ENCODE results near the gene CACUL1. TPM values are rescaled to one million over a fixed set of nuclear protein-coding genes. Genes with fewer than 3 reads are reported as not detected.

Gene CACUL1
- total and polyA plus RNA-seq, 7 donors: 4.2 to 51.7 (median 41.0) TPM

- no peak for DNase-seq
- intact Hi-C loops (cut with DNase I): no loop called here
- no peak overlapping the region for H3K4me3 ChIP-seq
- H3K4me1 ChIP-seq: no peaks in the 10 kb centered on the region
- H3K27ac ChIP-seq: no peak overlapping the region
- H3K9me3 ChIP-seq: no peaks in the 10 kb centered on the region
- no peaks in the 10 kb centered on the region for H3K36me3 ChIP-seq
- WGBS, 2 donors: 93 to 95% methylated on average over 4 of the region's 4 CpGs
- TF ChIP-seq CTCF (IDR thresholded peaks at IDR 0.05) (no peak), POLR2A (IDR thresholded peaks at IDR 0.05) (no peak), EP300 (IDR thresholded peaks at IDR 0.05) (no peak), POLR2AphosphoS5 (IDR thresholded peaks at IDR 0.05) (no peak)
- no peaks in the 10 kb centered on the region for H3K27me3 ChIP-seq
Measured at GRCh38 chr10:118764195-118764594, 9.4 kb upstream of the CACUL1 start.

DNA sequence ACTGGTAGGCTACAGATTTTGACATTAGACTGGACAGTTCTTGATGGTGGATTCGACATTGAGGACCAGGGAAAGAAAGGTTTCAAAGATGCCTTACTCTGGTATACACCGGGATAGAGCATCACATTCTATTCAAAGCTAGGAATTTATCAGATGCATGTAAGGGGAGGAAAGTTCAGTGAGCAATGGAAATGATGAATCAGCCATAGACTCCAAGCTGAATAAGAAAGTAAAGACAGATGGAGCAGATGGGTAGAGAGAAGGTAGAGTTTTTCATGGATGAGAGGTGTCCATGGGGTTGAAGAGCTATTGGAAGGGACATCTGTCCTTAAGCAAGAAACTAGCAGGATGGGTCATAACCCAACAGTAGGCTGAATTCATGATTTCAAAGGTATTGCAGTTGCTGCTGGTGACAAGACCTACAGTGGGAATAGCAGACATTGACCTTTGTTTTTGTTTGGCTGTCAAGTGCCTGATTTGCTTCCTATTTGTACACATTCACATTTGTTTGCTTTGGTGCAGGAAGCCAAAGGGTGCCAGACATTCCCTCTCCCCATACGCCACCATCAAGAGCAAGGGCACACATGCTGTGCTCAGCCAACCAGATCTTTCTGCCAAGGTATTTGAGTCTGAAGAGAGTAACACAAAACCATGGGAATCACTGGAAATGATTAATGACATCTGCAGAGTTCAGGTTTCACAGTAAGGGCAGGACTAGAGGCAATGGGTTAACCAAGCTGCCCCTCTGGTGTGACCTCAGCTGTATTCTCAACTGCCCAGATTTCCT lies 8.6 kb upstream of the CACUL1 start:
- Histone ChIP-seq H3K27me3 (no peaks in the 10 kb centered on the region), H3K36me3 (no peaks in the 10 kb centered on the region), H3K27ac (no peak overlapping the region), H3K9me3 (no peaks in the 10 kb centered on the region), H3K4me3 (no peak overlapping the region), H3K4me1 (no peaks in the 10 kb centered on the region)
- WGBS, 2 donors: 88 to 90% methylated on average over 3 of the region's 3 CpGs
- no peak for DNase-seq
- intact Hi-C loops (cut with DNase I): no loop called here
- TF ChIP-seq EP300 (IDR thresholded peaks at IDR 0.05) (no peak), CTCF (IDR thresholded peaks at IDR 0.05) (no peak), POLR2AphosphoS5 (IDR thresholded peaks at IDR 0.05) (no peak), POLR2A (IDR thresholded peaks at IDR 0.05) (no peak)

DNA sequence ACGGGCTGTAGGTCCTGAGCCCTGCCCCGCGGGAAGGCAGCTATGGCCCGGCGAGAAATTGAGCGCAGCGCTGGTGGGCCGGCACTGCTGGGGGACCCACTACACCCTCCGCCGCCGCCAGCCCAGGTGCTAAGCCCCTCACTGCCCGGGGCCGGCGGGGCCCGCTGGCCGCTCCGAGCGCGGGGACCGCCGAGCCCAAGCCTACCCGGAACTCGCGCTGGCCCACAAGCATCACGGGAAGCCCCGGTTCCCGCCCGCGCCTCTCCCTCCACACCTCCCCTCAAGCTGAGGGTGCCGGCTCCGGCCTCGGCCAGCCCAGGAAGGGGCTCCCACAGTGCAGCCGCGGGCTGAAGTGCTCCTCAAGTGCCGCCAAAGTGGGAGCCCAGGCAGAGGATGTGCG lies 5.5 kb upstream of the CACUL1 start:
- H3K4me1 ChIP-seq: peaks cover 0 to 7% (median 3%) of the 10 kb centered on the region in 4 donors
- whole genome bisulfite sequencing, 2 donors: 95 to 98% methylated on average over 36 of the region's 36 CpGs

GRCh38 chr10:118758449-118758848 lies 3.7 kb upstream of the CACUL1 start:
- Histone ChIP-seq H3K4me1 (peaks cover 0 to 13% (median 5%) of the 10 kb centered on the region in 4 donors), H3K27ac (no peak overlapping the region), H3K4me3 (no peak overlapping the region), H3K9me3 (no peaks in the 10 kb centered on the region), H3K36me3 (no peaks in the 10 kb centered on the region), H3K27me3 (no peaks in the 10 kb centered on the region)
- intact Hi-C loops (cut with DNase I): loop anchor here (5.0 kb wide), 2 partner anchors 39 to 269 kb away; partner anchors contain the start of gene NANOS1
- DNase-seq: no peak
- 43 to 83% methylated on average over 1 of the region's 1 CpG for WGBS, 2 donors
- no peak for TF ChIP-seq POLR2AphosphoS5 (IDR thresholded peaks at IDR 0.05)
- no peak for TF ChIP-seq EP300 (IDR thresholded peaks at IDR 0.05)
- no peak for TF ChIP-seq CTCF (IDR thresholded peaks at IDR 0.05)
- no peak for TF ChIP-seq POLR2A (IDR thresholded peaks at IDR 0.05)

More for the DNA sequence above, 5.5 kb upstream of the CACUL1 start:
- no peaks in the 10 kb centered on the region for H3K27me3 ChIP-seq
- intact Hi-C loops (cut with DNase I): no loop called here
- no peak for TF ChIP-seq EP300 (IDR thresholded peaks at IDR 0.05)
- TF ChIP-seq CTCF (IDR thresholded peaks at IDR 0.05): no peak
- no peak for TF ChIP-seq POLR2A (IDR thresholded peaks at IDR 0.05)
- no peaks in the 10 kb centered on the region for H3K36me3 ChIP-seq
- no peak overlapping the region for H3K27ac ChIP-seq
- no peak overlapping the region for H3K4me3 ChIP-seq
- DNase-seq: no peak
- H3K9me3 ChIP-seq: no peaks in the 10 kb centered on the region

Data from sigmoid colon (tissue), 7 donors.